Endothelial cell of umbilical vein (primary cell): Measurements from ENCODE around the gene MIF4GD. TPM values are rescaled to one million over a fixed set of nuclear protein-coding genes. Genes with fewer than 3 reads are reported as not detected.

Experiments
- BruUV-seq: library from RNA; stranded (reverse); fragments of 400-500 nt; replicated peaks from 2 replicates; lab custom pipeline; 2021; lab: Mats Ljungman, UMichigan
- CTCF ChIA-PET: fragments of 300-600, 350-600 bp; sonication (Branson Sonifier 250); formaldehyde crosslinking; loops from one replicate; lab custom pipeline; 2021; ENCODE audit warnings: antibody characterized with exemption, inconsistent platforms; lab: Charles Lee
- POLR2A ChIA-PET: fragments of 300-600, 350-600 bp; sonication (Branson Sonifier 250); formaldehyde crosslinking; loops from one replicate; lab custom pipeline; 2021; ENCODE audit warnings: antibody characterized with exemption, inconsistent platforms; lab: Charles Lee
- DNase-seq: peaks from one replicate; pipeline ENCODE4 v3.0.0-alpha.2; 2011; ENCODE audit warnings: low read depth, low spot score
- FAIRE-seq: peaks from 2 replicates; lab custom pipeline; 2011; peaks lifted over from hg19 to GRCh38; lab: Jason Lieb, UNC
- H2AFZ ChIP-seq: 2 replicates; pipeline ENCODE4 v1.6.0; 2012; ENCODE audit warnings: low read depth, low read length, control low read depth, inconsistent platforms
- H3K27ac ChIP-seq: 2 replicates; pipeline ENCODE4 v1.5.1; 2011; ENCODE audit warnings: low read depth, mild to moderate bottlenecking, control low read depth, low read length, moderate library complexity; ENCODE audit not compliant: insufficient read depth
- H3K27me3 ChIP-seq, 2 experiments: 2 replicates each; pipeline versions ENCODE4 v1.6.0 to v1.6.1; 2011; ENCODE audit warnings: low read length in 2 of 2, mixed read lengths in 1 of 2; ENCODE audit not compliant: control insufficient read depth in 2 of 2, insufficient read depth in 2 of 2
- H3K36me3 ChIP-seq, 2 experiments: 2 replicates in 1 of 2; 3 replicates in 1 of 2; pipeline ENCODE4 v1.5.1; 2011; ENCODE audit warnings: low read length in 2 of 2, mild to moderate bottlenecking in 1 of 2, moderate library complexity in 1 of 2; ENCODE audit not compliant: control insufficient read depth in 2 of 2, insufficient read depth in 2 of 2; ENCODE audit errors: extremely low read depth in 1 of 2
- H3K4me1 ChIP-seq: 3 replicates; pipeline ENCODE4 v1.5.1; 2011; ENCODE audit warnings: mild to moderate bottlenecking, low read length; ENCODE audit not compliant: control insufficient read depth, insufficient read depth; ENCODE audit errors: extremely low read depth
- H3K4me2 ChIP-seq: 2 replicates; pipeline ENCODE4 v1.6.1; 2011; ENCODE audit warnings: low read length, control low read depth, mixed read lengths; ENCODE audit not compliant: insufficient read depth
- H3K4me3 ChIP-seq, 3 experiments: fragments of 200-600 bp in 1 of 3; sonication (generic), shearing (Covaris generic) in 1 of 3; replicated peaks in 1 of 3; 2 replicates each; pipeline ENCODE4 v1.5.1; 2011 to 2016; ENCODE audit warnings: control low read depth in 3 of 3, low read length in 3 of 3, mild to moderate bottlenecking in 2 of 3, inconsistent platforms in 1 of 3, low read depth in 1 of 3, moderate library complexity in 1 of 3; ENCODE audit not compliant: insufficient read depth in 1 of 3
- H3K79me2 ChIP-seq: 2 replicates; pipeline ENCODE4 v1.6.0; 2012; ENCODE audit warnings: low read length, inconsistent platforms; ENCODE audit not compliant: control insufficient read depth, insufficient read depth
- H3K9ac ChIP-seq: replicated peaks from 2 replicates; pipeline ENCODE3; 2011; ENCODE audit warnings: low read length, control low read depth; ENCODE audit not compliant: insufficient read depth; ENCODE audit errors: extremely low read depth
- H3K9me1 ChIP-seq: replicated peaks from 3 replicates; pipeline ENCODE4 v1.6.0; 2011; ENCODE audit warnings: mild to moderate bottlenecking, low read length; ENCODE audit not compliant: control insufficient read depth, insufficient read depth; ENCODE audit errors: extremely low read depth
- H3K9me3 ChIP-seq: replicated peaks from 2 replicates; pipeline ENCODE4 v1.5.1; 2012; ENCODE audit warnings: low read length, inconsistent platforms; ENCODE audit not compliant: control insufficient read depth, insufficient read depth
- H4K20me1 ChIP-seq: replicated peaks from 2 replicates; pipeline ENCODE3; 2011; ENCODE audit warnings: mild to moderate bottlenecking, low read length; ENCODE audit not compliant: control insufficient read depth, insufficient read depth; ENCODE audit errors: extremely low read depth
- EZH2 ChIP-seq: IDR thresholded peaks from 2 replicates; pipeline ENCODE4 v1.6.1; 2012; ENCODE audit warnings: borderline replicate concordance, low read depth, mild to moderate bottlenecking, moderate library complexity, low read length, inconsistent platforms; ENCODE audit not compliant: severe bottlenecking
- FOS ChIP-seq: IDR thresholded peaks from 2 replicates; pipeline ENCODE4 v1.6.1; 2011; ENCODE audit warnings: mild to moderate bottlenecking, low read length, moderate library complexity, borderline replicate concordance; ENCODE audit not compliant: insufficient read depth
- GATA2 ChIP-seq: IDR thresholded peaks from 2 replicates; pipeline ENCODE4 v1.7.0; 2011; ENCODE audit warnings: low read depth, mild to moderate bottlenecking, moderate library complexity, mixed read lengths, low read length; ENCODE audit not compliant: insufficient read length, insufficient read depth
- JUN ChIP-seq: IDR thresholded peaks from 2 replicates; pipeline ENCODE4 v1.6.1; 2011; ENCODE audit warnings: borderline replicate concordance, low read depth; ENCODE audit not compliant: insufficient read length, insufficient read depth
- MYC ChIP-seq: IDR thresholded peaks from one replicate; pipeline ENCODE4 v1.6.1; 2011; ENCODE audit warnings: mild to moderate bottlenecking, low read depth, low read length
- POLR2A ChIP-seq: IDR thresholded peaks from 2 replicates; pipeline ENCODE4 v1.6.1; 2012; ENCODE audit warnings: low read depth, mild to moderate bottlenecking, control low read depth, low read length
- POLR2AphosphoS5 ChIP-seq: IDR thresholded peaks from 2 replicates; pipeline ENCODE4 v1.6.1; 2012; ENCODE audit warnings: low read depth, mild to moderate bottlenecking, control low read depth, low read length, moderate library complexity; ENCODE audit not compliant: insufficient read depth
- dilution Hi-C: fragments of 300-500 bp; cut with MboI; formaldehyde crosslinking; loops from one replicate; pipeline ENCODE4 v1.15.0; 2019; ENCODE audit warnings: low sequenced_read_pairs; ENCODE audit not compliant: extremely low pct_ligation_motif_present
- intact Hi-C: fragments of 100-400 bp; cut with micrococcal nuclease; formaldehyde crosslinking; loops from one replicate; pipeline ENCODE4 v1.10.0; 2022
- polyA plus RNA-seq, 4 experiments: library from polyadenylated mRNA; depleted of rRNA in 3 of 4; stranded (reverse) in 3 of 4; unstranded in 1 of 4; fragments of >200 nt; gene quantifications; 2 replicates each; pipeline versions ENCODE4 v1.2.1 to v1.2.3, GENCODE V29; 2011 to 2012; ENCODE audit warnings: missing spikeins in 1 of 4
- total RNA-seq: library from RNA; stranded (reverse); gene quantifications from 2 replicates; pipeline ENCODE4 v1.2.3, GENCODE V29; 2021
- TF ChIP-seq, protein P1 (sequence below), 2 donors: IDR thresholded peaks; 1 replicate in 1 of 2; 2 replicates in 1 of 2; pipeline ENCODE4 v1.5.1; 2011; ENCODE audit warnings: low read length in 2 of 2, mild to moderate bottlenecking in 2 of 2, moderate library complexity in 2 of 2, control low read depth in 1 of 2, inconsistent platforms in 1 of 2, low read depth in 1 of 2; ENCODE audit not compliant: insufficient read depth in 1 of 2; ENCODE audit errors: extremely low read depth in 1 of 2
- TF ChIP-seq, protein P2 (sequence below): IDR thresholded peaks from 2 replicates; pipeline ENCODE4 v1.6.1; 2011; ENCODE audit not compliant: insufficient read depth, insufficient read length

Gene MIF4GD
- total and polyA plus RNA-seq, 2 donors (not counting 3 experiments of a cell fraction or from before 2014, with no cell fraction given): 12.4 to 35.7 TPM

DNA sequence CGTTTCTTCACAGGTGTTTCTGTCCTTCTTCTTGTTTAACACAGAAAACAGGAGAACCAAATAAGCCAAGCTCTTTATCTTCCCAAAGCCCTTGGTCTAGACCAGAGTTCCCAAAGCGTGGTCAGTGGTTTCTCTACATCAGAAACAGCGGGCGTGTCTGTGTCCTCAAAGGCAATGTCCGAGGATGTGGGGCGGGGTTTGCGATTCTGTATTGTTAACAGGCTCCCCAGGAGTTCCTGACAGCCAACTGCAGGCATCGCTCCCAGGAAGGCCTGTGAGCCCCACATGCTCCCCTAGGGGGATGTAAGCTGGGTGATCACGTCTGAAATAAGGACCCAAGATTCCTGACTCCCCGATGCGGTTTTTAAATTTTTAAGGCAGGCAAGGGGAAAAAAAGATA lies 46.6 kb upstream of the MIF4GD start:
- H3K4me3 ChIP-seq: no peak overlapping the region
- no peaks in the 10 kb centered on the region for H3K9me1 ChIP-seq
- H3K9me3 ChIP-seq: no peaks in the 10 kb centered on the region
- FAIRE-seq: no peak
- no peak overlapping the region for H3K9ac ChIP-seq
- no peak overlapping the region for H3K4me2 ChIP-seq
- ChIA-PET CTCF (interaction anchor here (1.5 to 1.7 kb wide), 3 partner anchors 18 to 83 kb away, joined by 3 to 5 read pairs (median 3); partner anchors contain the start of gene MIF4GD), POLR2A (no interaction called here)
- dilution Hi-C loops (no loop called here), intact Hi-C loops (no loop called here)
- H3K27ac ChIP-seq: no peak overlapping the region
- no peaks in the 10 kb centered on the region for H4K20me1 ChIP-seq
- TF ChIP-seq FOS (no peak), EZH2 (no peak), JUN (no peak), GATA2 (no peak), POLR2AphosphoS5 (no peak), MYC (no peak), POLR2A (no peak)
- TF ChIP-seq, protein P1, sequence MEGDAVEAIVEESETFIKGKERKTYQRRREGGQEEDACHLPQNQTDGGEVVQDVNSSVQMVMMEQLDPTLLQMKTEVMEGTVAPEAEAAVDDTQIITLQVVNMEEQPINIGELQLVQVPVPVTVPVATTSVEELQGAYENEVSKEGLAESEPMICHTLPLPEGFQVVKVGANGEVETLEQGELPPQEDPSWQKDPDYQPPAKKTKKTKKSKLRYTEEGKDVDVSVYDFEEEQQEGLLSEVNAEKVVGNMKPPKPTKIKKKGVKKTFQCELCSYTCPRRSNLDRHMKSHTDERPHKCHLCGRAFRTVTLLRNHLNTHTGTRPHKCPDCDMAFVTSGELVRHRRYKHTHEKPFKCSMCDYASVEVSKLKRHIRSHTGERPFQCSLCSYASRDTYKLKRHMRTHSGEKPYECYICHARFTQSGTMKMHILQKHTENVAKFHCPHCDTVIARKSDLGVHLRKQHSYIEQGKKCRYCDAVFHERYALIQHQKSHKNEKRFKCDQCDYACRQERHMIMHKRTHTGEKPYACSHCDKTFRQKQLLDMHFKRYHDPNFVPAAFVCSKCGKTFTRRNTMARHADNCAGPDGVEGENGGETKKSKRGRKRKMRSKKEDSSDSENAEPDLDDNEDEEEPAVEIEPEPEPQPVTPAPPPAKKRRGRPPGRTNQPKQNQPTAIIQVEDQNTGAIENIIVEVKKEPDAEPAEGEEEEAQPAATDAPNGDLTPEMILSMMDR (IDR thresholded peaks at IDR 0.05; ENCODE audit: extremely low read depth in 1 of 2, insufficient read depth in 1 of 2, low read depth in 1 of 2, low read length in 2 of 2): no peak
- TF ChIP-seq, protein P2, sequence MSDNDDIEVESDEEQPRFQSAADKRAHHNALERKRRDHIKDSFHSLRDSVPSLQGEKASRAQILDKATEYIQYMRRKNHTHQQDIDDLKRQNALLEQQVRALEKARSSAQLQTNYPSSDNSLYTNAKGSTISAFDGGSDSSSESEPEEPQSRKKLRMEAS: no peak
- DNase-seq: no peak
- H2AFZ ChIP-seq: no peak overlapping the region
- BruUV-seq: no TSS peak
- no peaks in the 10 kb centered on the region for H3K27me3 ChIP-seq
- peaks cover 7% of the 10 kb centered on the region for H3K4me1 ChIP-seq
- no peaks in the 10 kb centered on the region for H3K79me2 ChIP-seq
- H3K36me3 ChIP-seq: peaks cover 8 to 26% of the 10 kb centered on the region in 2 experiments
